OCI-LY3 (cell line): ENCODE data around the gene ABCC8.

Experiments
- H2AFZ ChIP-seq: fragments of 200-600, 300-600 bp; shearing (Covaris generic); 2 replicates; pipeline ENCODE4 v1.6.0; 2014; ENCODE audit warnings: antibody characterized with exemption, low read depth, low read length
- H3K27ac ChIP-seq: fragments of 200-600, 300-600 bp; sonication (generic); 2 replicates; pipeline ENCODE4 v1.5.1; 2014; ENCODE audit warnings: mild to moderate bottlenecking, low read length, moderate library complexity, mixed read lengths
- H3K27me3 ChIP-seq: fragments of 200-600, 300-600 bp; sonication (generic); 2 replicates; pipeline ENCODE4 v1.6.1; 2014; ENCODE audit warnings: low read depth, low read length, mixed read lengths
- H3K36me3 ChIP-seq: fragments of 200-600, 300-600 bp; sonication (generic); replicated peaks from 2 replicates; pipeline ENCODE3; 2014; ENCODE audit warnings: low read depth, low read length, mixed read lengths
- H3K4me1 ChIP-seq: fragments of 300-600, 200-600 bp; sonication (generic); 2 replicates; pipeline ENCODE4 v1.6.1; 2014; ENCODE audit warnings: low read length, mixed read lengths
- H3K4me2 ChIP-seq: fragments of 200-600, 300-600 bp; sonication (generic); 2 replicates; pipeline ENCODE4 v1.6.1; 2014; ENCODE audit warnings: low read length, mixed read lengths
- H3K4me3 ChIP-seq: fragments of 300-600, 200-600 bp; sonication (generic); 2 replicates; pipeline ENCODE4 v1.5.1; 2014; ENCODE audit warnings: antibody characterized with exemption, mild to moderate bottlenecking, low read length, moderate library complexity
- H3K79me2 ChIP-seq: fragments of 300-600, 200-600 bp; shearing (Covaris generic); 2 replicates; pipeline ENCODE4 v1.6.1; 2014; ENCODE audit warnings: mild to moderate bottlenecking, low read length, mixed read lengths
- H3K9ac ChIP-seq: fragments of 300-600, 200-600 bp; shearing (Covaris generic); 2 replicates; pipeline ENCODE4 v1.6.0; 2014; ENCODE audit warnings: mild to moderate bottlenecking, low read length, moderate library complexity
- H3K9me3 ChIP-seq: fragments of 200-600, 300-600 bp; shearing (Covaris generic); 2 replicates; pipeline ENCODE4 v1.6.1; 2014; ENCODE audit warnings: low read length, mixed read lengths; ENCODE audit not compliant: insufficient read depth
- H4K20me1 ChIP-seq: fragments of 200-600, 300-600 bp; sonication (generic); 2 replicates; pipeline ENCODE4 v1.6.1; 2016; ENCODE audit warnings: low read length, mixed read lengths; ENCODE audit not compliant: insufficient read depth
- CTCF ChIP-seq: fragments of 200-600, 300-600 bp; sonication (generic); IDR thresholded peaks from 2 replicates; pipeline ENCODE4 v1.5.1; 2014; ENCODE audit warnings: antibody characterized with exemption, low read length, low read depth
- EZH2phosphoT487 ChIP-seq: fragments of 200-600 bp; shearing (Covaris generic); IDR thresholded peaks from 2 replicates; pipeline ENCODE4 v1.6.1; 2018; ENCODE audit warnings: antibody characterized with exemption, mixed run types, low read depth

ABCC8 gene

GRCh38 chr11:17411418-17411817, 65.2 kb downstream of the ABCC8 start:
- H3K9me3 ChIP-seq = no peaks in the 10 kb centered on the region
- H3K36me3 ChIP-seq = no peaks in the 10 kb centered on the region
- H3K4me1 ChIP-seq = no peaks in the 10 kb centered on the region
- no peak overlapping the region for H3K4me3 ChIP-seq
- H3K4me2 ChIP-seq = no peak overlapping the region
- H3K9ac ChIP-seq = no peak overlapping the region
- no peak for TF ChIP-seq CTCF
- no peak for TF ChIP-seq EZH2phosphoT487
- no peak overlapping the region for H2AFZ ChIP-seq
- no peak overlapping the region for H3K27ac ChIP-seq
- H3K27me3 ChIP-seq = peaks cover 16% of the 10 kb centered on the region
- H3K79me2 ChIP-seq = no peaks in the 10 kb centered on the region
- no peaks in the 10 kb centered on the region for H4K20me1 ChIP-seq

GRCh38 chr11:17410606-17411379, 65.9 kb downstream of the ABCC8 start:
- no peaks in the 10 kb centered on the region for H3K36me3 ChIP-seq

GRCh38 chr11:17408641-17409040, 68.0 kb downstream of the ABCC8 start:
- Histone ChIP-seq H3K9me3 (no peaks in the 10 kb centered on the region), H2AFZ (no peak overlapping the region), H3K79me2 (no peaks in the 10 kb centered on the region), H3K27me3 (peaks cover 6% of the 10 kb centered on the region), H3K9ac (no peak overlapping the region), H3K4me1 (peaks cover 9% of the 10 kb centered on the region), H3K27ac (no peak overlapping the region), H3K4me3 (no peak overlapping the region), H4K20me1 (no peaks in the 10 kb centered on the region), H3K4me2 (no peak overlapping the region), H3K36me3 (no peaks in the 10 kb centered on the region)
- no peak for TF ChIP-seq CTCF
- TF ChIP-seq EZH2phosphoT487 = no peak

More at GRCh38 chr11:17410606-17411379, 65.9 kb downstream of the ABCC8 start:
- H3K27me3 ChIP-seq = peaks cover 9% of the 10 kb centered on the region
- H4K20me1 ChIP-seq = no peaks in the 10 kb centered on the region
- no peak overlapping the region for H3K27ac ChIP-seq
- no peaks in the 10 kb centered on the region for H3K9me3 ChIP-seq
- H3K9ac ChIP-seq = no peak overlapping the region
- H3K4me2 ChIP-seq = no peak overlapping the region
- no peaks in the 10 kb centered on the region for H3K79me2 ChIP-seq
- H3K4me1 ChIP-seq = peaks cover 3% of the 10 kb centered on the region
- TF ChIP-seq CTCF (no peak), EZH2phosphoT487 (no peak)
- H3K4me3 ChIP-seq = no peak overlapping the region
- no peak overlapping the region for H2AFZ ChIP-seq

GRCh38 chr11:17408026-17408425, 68.6 kb downstream of the ABCC8 start:
- Histone ChIP-seq H3K27me3 (peaks cover 2% of the 10 kb centered on the region; the same call in 1 of the 2 replicates), H3K4me3 (no peak overlapping the region), H3K27ac (no peak overlapping the region), H4K20me1 (no peaks in the 10 kb centered on the region), H2AFZ (no peak overlapping the region), H3K36me3 (no peaks in the 10 kb centered on the region), H3K9ac (no peak overlapping the region), H3K4me1 (peaks cover 9% of the 10 kb centered on the region), H3K4me2 (no peak overlapping the region), H3K79me2 (no peaks in the 10 kb centered on the region), H3K9me3 (no peaks in the 10 kb centered on the region)
- no peak for TF ChIP-seq EZH2phosphoT487
- TF ChIP-seq CTCF = no peak
